Kidney (tissue), 14 donors: ENCODE results near the gene KCNQ1. TPM values are rescaled to one million over a fixed set of nuclear protein-coding genes. Genes with fewer than 3 reads are reported as not detected.
A peak's percentile ranks its signal among the peaks of the same experiment; 100 is the strongest.

Experiments
- DNase-seq, 5 donors: peaks; one replicate each; pipeline ENCODE4 v3.0.0-alpha.2; 2013 to 2020
- FAIRE-seq: peaks from 2 replicates; lab custom pipeline; 2012; peaks lifted over from hg19 to GRCh38; lab: Jason Lieb, UNC
- H3K27ac ChIP-seq, 2 donors: one replicate each; pipeline ENCODE4 v1.7.0; 2013; ENCODE audit warnings: low read depth in 2 of 2, low read length in 2 of 2, inconsistent platforms in 1 of 2
- H3K27me3 ChIP-seq: one replicate; pipeline ENCODE4 v1.7.1; 2013; ENCODE audit warnings: low read length, inconsistent platforms; ENCODE audit not compliant: control insufficient read depth, insufficient read depth
- H3K36me3 ChIP-seq, 3 donors: one replicate each; pipeline versions ENCODE4 v1.7.0 to v1.7.1; 2013; ENCODE audit warnings: low read length in 3 of 3, control low read depth in 1 of 3, inconsistent platforms in 1 of 3; ENCODE audit not compliant: insufficient read depth in 3 of 3, control insufficient read depth in 2 of 3
- H3K4me1 ChIP-seq, 3 donors: one replicate each; pipeline versions ENCODE4 v1.7.0 to v1.7.1; 2013; ENCODE audit warnings: low read length in 3 of 3, inconsistent platforms in 1 of 3, low read depth in 1 of 3; ENCODE audit not compliant: control insufficient read depth in 2 of 3, insufficient read depth in 2 of 3
- H3K4me3 ChIP-seq, 3 donors: one replicate each; pipeline versions ENCODE4 v1.7.0 to v1.8.1; 2013; ENCODE audit warnings: low read length in 3 of 3, control low read depth in 1 of 3, inconsistent platforms in 1 of 3
- H3K9ac ChIP-seq, 3 donors: one replicate each; pipeline versions ENCODE4 v1.7.0 to v1.7.1; 2013; ENCODE audit warnings: low read length in 3 of 3, control low read depth in 1 of 3, inconsistent platforms in 1 of 3
- H3K9me3 ChIP-seq, 3 donors: one replicate each; pipeline versions ENCODE4 v1.7.0 to v1.7.1; 2013; ENCODE audit warnings: low read length in 3 of 3, control low read depth in 1 of 3, inconsistent platforms in 1 of 3; ENCODE audit not compliant: control insufficient read depth in 2 of 3, insufficient read depth in 1 of 3
- intact Hi-C: fragments of 100-400 bp; cut with DNase I; formaldehyde crosslinking; loops from one replicate; pipeline ENCODE4 v1.11.1; 2022
- polyA plus RNA-seq: library from polyadenylated mRNA; stranded (reverse); fragments of 350-450 nt; fragmentation: Illumina TruSeq; extraction: RNeasy Lipid Tissue Mini Kit (QIAGEN cat#74804); gene quantifications from one replicate; pipeline ENCODE4 v1.2.3, GENCODE V29; 2014; ENCODE audit warnings: low read depth, low replicate concordance; ENCODE audit not compliant: insufficient read depth
- total RNA-seq: library from RNA; stranded (reverse); fragmentation: NEBNext Ultra II Directional; extraction: Animal tissue kit (Norgen Biotek cat#: 25700); gene quantifications from one replicate; pipeline ENCODE4 v1.2.1, GENCODE V29; 2021
- TF ChIP-seq, protein P1 (sequence below): IDR thresholded peaks from 3 replicates; pipeline ENCODE4 v1.5.1; 2012; ENCODE audit warnings: mild to moderate bottlenecking, moderate library complexity, borderline replicate concordance; ENCODE audit not compliant: insufficient read depth; ENCODE audit errors: extremely low read depth
- donor health status: control.
- donor health status: control.
- donor health status: control.
- donor health status: control.
- donor health status: control.
- donor health status: DM: yes; HTN: yes; CAD: no.
- donor health status: Normal renal cell carcinoma (clear cell type).

KCNQ1 gene
- total and polyA plus RNA-seq, 2 donors from 2014 or later = 45.5 to 49.4 TPM

- peak in 2 of 5 donors; percentile 31 to 57 for DNase-seq
- Histone ChIP-seq H3K9ac (no peak overlapping the region), H3K4me3 (no peak overlapping the region), H3K9me3 (no peaks in the 10 kb centered on the region), H3K27ac (no peak overlapping the region), H3K4me1 (peaks cover 0 to 8% (median 8%) of the 10 kb centered on the region in 3 donors), H3K36me3 (no peaks in the 10 kb centered on the region), H3K27me3 (no peaks in the 10 kb centered on the region)
- intact Hi-C loops = no loop called here
- no peak for FAIRE-seq
- TF ChIP-seq, protein P1, sequence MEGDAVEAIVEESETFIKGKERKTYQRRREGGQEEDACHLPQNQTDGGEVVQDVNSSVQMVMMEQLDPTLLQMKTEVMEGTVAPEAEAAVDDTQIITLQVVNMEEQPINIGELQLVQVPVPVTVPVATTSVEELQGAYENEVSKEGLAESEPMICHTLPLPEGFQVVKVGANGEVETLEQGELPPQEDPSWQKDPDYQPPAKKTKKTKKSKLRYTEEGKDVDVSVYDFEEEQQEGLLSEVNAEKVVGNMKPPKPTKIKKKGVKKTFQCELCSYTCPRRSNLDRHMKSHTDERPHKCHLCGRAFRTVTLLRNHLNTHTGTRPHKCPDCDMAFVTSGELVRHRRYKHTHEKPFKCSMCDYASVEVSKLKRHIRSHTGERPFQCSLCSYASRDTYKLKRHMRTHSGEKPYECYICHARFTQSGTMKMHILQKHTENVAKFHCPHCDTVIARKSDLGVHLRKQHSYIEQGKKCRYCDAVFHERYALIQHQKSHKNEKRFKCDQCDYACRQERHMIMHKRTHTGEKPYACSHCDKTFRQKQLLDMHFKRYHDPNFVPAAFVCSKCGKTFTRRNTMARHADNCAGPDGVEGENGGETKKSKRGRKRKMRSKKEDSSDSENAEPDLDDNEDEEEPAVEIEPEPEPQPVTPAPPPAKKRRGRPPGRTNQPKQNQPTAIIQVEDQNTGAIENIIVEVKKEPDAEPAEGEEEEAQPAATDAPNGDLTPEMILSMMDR = no peak
These were observed 118.6 kb downstream of the KCNQ1 start for GRCh38 chr11:2563213-2564007.

- no peak overlapping the region for H3K27ac ChIP-seq
- H3K4me1 ChIP-seq = peaks cover 0 to 8% (median 8%) of the 10 kb centered on the region in 3 donors
- no peaks in the 10 kb centered on the region for H3K36me3 ChIP-seq
- H3K9me3 ChIP-seq = no peaks in the 10 kb centered on the region
- DNase-seq = peak in 1 of 5 donors; percentile 28
- no peaks in the 10 kb centered on the region for H3K27me3 ChIP-seq
- intact Hi-C loops = no loop called here
- FAIRE-seq = no peak
- TF ChIP-seq, protein P1 = no peak
- no peak overlapping the region for H3K4me3 ChIP-seq
- no peak overlapping the region for H3K9ac ChIP-seq
These were observed 119.3 kb downstream of the KCNQ1 start for GRCh38 chr11:2564008-2564530.

- H3K27me3 ChIP-seq = no peaks in the 10 kb centered on the region
- no peak overlapping the region for H3K27ac ChIP-seq
- H3K9ac ChIP-seq = no peak overlapping the region
- FAIRE-seq (no peak), DNase-seq (peak in 3 of 5 donors; percentile 36 to 58 (median 54))
- TF ChIP-seq, protein P1 = no peak
- peaks cover 0 to 8% (median 6%) of the 10 kb centered on the region in 3 donors for H3K4me1 ChIP-seq
- intact Hi-C loops = no loop called here
- H3K4me3 ChIP-seq = no peak overlapping the region
- H3K9me3 ChIP-seq = no peaks in the 10 kb centered on the region
- no peaks in the 10 kb centered on the region for H3K36me3 ChIP-seq
These were observed 120.0 kb downstream of the KCNQ1 start for GRCh38 chr11:2564588-2565425.
